Neural cell (in vitro differentiated cells): ENCODE data around the gene LRRC8D. TPM values are rescaled to one million over a fixed set of nuclear protein-coding genes. Genes with fewer than 3 reads are reported as not detected.

ENCODE experiments used
- H2AFZ ChIP-seq: fragments of 200-600, 300-800 bp; sonication (generic), shearing (Covaris generic); 2 replicates; pipeline ENCODE4 v1.6.0; 2014; ENCODE audit warnings: low read depth, mild to moderate bottlenecking, antibody characterized with exemption, low read length, moderate library complexity
- H3F3A ChIP-seq: fragments of 200-600 bp; shearing (Covaris generic); 2 replicates; pipeline ENCODE4 v1.6.1; 2016; ENCODE audit warnings: mild to moderate bottlenecking, moderate library complexity, mixed read lengths, antibody characterized with exemption, low read length; ENCODE audit not compliant: insufficient read depth, poor library complexity, severe bottlenecking
- H3K27ac ChIP-seq: fragments of 200-600, 300-800 bp; sonication (generic), shearing (Covaris generic); 2 replicates; pipeline ENCODE4 v1.5.1; 2014; ENCODE audit warnings: mild to moderate bottlenecking, low read length, moderate library complexity
- H3K27me3 ChIP-seq: fragments of 300-800, 200-600 bp; sonication (generic), shearing (Covaris generic); 2 replicates; pipeline ENCODE4 v1.6.0; 2014; ENCODE audit warnings: mild to moderate bottlenecking, low read depth, low read length, moderate library complexity; ENCODE audit not compliant: insufficient read depth
- H3K36me3 ChIP-seq: fragments of 300-800, 200-600 bp; sonication (generic), shearing (Covaris generic); 2 replicates; pipeline ENCODE4 v1.5.1; 2014; ENCODE audit warnings: mild to moderate bottlenecking, antibody characterized with exemption, low read length, moderate library complexity; ENCODE audit not compliant: insufficient read depth
- H3K4me2 ChIP-seq: fragments of 300-800, 200-600 bp; sonication (generic), shearing (Covaris generic); 2 replicates; pipeline ENCODE4 v1.6.0; 2014; ENCODE audit warnings: mild to moderate bottlenecking, low read length
- H3K4me3 ChIP-seq: fragments of 300-800, 200-600 bp; sonication (generic), shearing (Covaris generic); 2 replicates; pipeline ENCODE4 v1.5.1; 2014; ENCODE audit warnings: mild to moderate bottlenecking, low read length, moderate library complexity
- H3K79me2 ChIP-seq: fragments of 200-600 bp; shearing (Covaris generic); replicated peaks from 2 replicates; pipeline ENCODE4 v1.6.0; 2014; ENCODE audit warnings: mild to moderate bottlenecking, low read length, moderate library complexity; ENCODE audit not compliant: insufficient read depth
- H3K9ac ChIP-seq: fragments of 300-800, 200-600 bp; sonication (generic), shearing (Covaris generic); 2 replicates; pipeline ENCODE4 v1.6.1; 2016; ENCODE audit warnings: mild to moderate bottlenecking, low read length, mixed read lengths
- H3K9me2 ChIP-seq: fragments of 200-600 bp; shearing (Covaris generic); 2 replicates; pipeline ENCODE4 v1.6.1; 2016; ENCODE audit warnings: mild to moderate bottlenecking, low read length, mixed read lengths; ENCODE audit not compliant: insufficient read depth
- H3K9me3 ChIP-seq: fragments of 200-600, 300-800 bp; sonication (generic), shearing (Covaris generic); 2 replicates; pipeline ENCODE4 v1.6.1; 2016; ENCODE audit warnings: mild to moderate bottlenecking, mixed run types, low read length, moderate library complexity, mixed read lengths
- H4K20me1 ChIP-seq: fragments of 200-600 bp; shearing (Covaris generic); 2 replicates; pipeline ENCODE4 v1.6.1; 2016; ENCODE audit warnings: mild to moderate bottlenecking, mixed run types; ENCODE audit not compliant: insufficient read depth
- EP300 ChIP-seq: fragments of 450-650 bp; conservative IDR thresholded peaks from 2 replicates; pipeline ENCODE4 v1.6.1; 2014; ENCODE audit warnings: antibody characterized with exemption, mild to moderate bottlenecking, moderate library complexity; ENCODE audit not compliant: poor library complexity, severe bottlenecking
- EZH2 ChIP-seq: fragments of 200-600, 300-800 bp; shearing (Covaris generic), sonication (generic); IDR thresholded peaks from 2 replicates; pipeline ENCODE4 v1.6.1; 2014; ENCODE audit warnings: antibody characterized with exemption, low read length, borderline replicate concordance, mild to moderate bottlenecking; ENCODE audit not compliant: insufficient read depth, poor library complexity, severe bottlenecking
- MXI1 ChIP-seq: fragments of 450-650 bp; conservative IDR thresholded peaks from 2 replicates; pipeline ENCODE4 v1.6.1; 2014; ENCODE audit warnings: antibody characterized with exemption, mild to moderate bottlenecking; ENCODE audit not compliant: poor library complexity, severe bottlenecking
- POLR2AphosphoS5 ChIP-seq: IDR thresholded peaks from 2 replicates; pipeline ENCODE4 v1.6.1; 2012
- RAD21 ChIP-seq: fragments of 450-650 bp; conservative IDR thresholded peaks from 2 replicates; pipeline ENCODE4 v1.6.1; 2014; ENCODE audit warnings: antibody characterized with exemption, mild to moderate bottlenecking, moderate library complexity
- SMC3 ChIP-seq: fragments of 450-650 bp; conservative IDR thresholded peaks from 2 replicates; pipeline ENCODE4 v1.6.1; 2014; ENCODE audit warnings: antibody characterized with exemption, mild to moderate bottlenecking, moderate library complexity; ENCODE audit not compliant: poor library complexity
- TAF1 ChIP-seq: IDR thresholded peaks from 2 replicates; pipeline ENCODE4 v1.6.1; 2012; ENCODE audit warnings: low read depth
- polyA plus RNA-seq: library from polyadenylated mRNA; depleted of rRNA; stranded (reverse); fragments of >200 nt; gene quantifications from 2 replicates; pipeline ENCODE4 v1.2.3, GENCODE V29; 2014
- TF ChIP-seq, protein P1 (sequence below): fragments of 450-650 bp; IDR thresholded peaks from 2 replicates; pipeline ENCODE4 v1.5.1; 2014; ENCODE audit warnings: antibody characterized with exemption, mild to moderate bottlenecking, moderate library complexity; ENCODE audit not compliant: poor library complexity, severe bottlenecking
- TF ChIP-seq, protein P2 (sequence below): IDR thresholded peaks from 2 replicates; pipeline ENCODE4 v1.6.1; 2012; ENCODE audit warnings: borderline replicate concordance

LRRC8D gene
- polyA plus RNA-seq, 1 donor from 2014 or later, result 43.7 TPM

- Histone ChIP-seq H3K36me3 (no peaks in the 10 kb centered on the region), H2AFZ (no peak overlapping the region), H3K9ac (no peak overlapping the region), H3K27ac (no peak overlapping the region), H3K9me3 (no peaks in the 10 kb centered on the region), H3K4me3 (no peak overlapping the region), H3K27me3 (no peaks in the 10 kb centered on the region), H3K4me2 (no peak overlapping the region), H3F3A (no peaks in the 10 kb centered on the region), H3K9me2 (no peaks in the 10 kb centered on the region), H4K20me1 (no peaks in the 10 kb centered on the region), H3K79me2 (no peaks in the 10 kb centered on the region)
- TF ChIP-seq EP300 (no peak), EZH2 (no peak), RAD21 (no peak), POLR2AphosphoS5 (no peak), TAF1 (no peak), MXI1 (no peak), SMC3 (no peak)
- TF ChIP-seq, protein P1, sequence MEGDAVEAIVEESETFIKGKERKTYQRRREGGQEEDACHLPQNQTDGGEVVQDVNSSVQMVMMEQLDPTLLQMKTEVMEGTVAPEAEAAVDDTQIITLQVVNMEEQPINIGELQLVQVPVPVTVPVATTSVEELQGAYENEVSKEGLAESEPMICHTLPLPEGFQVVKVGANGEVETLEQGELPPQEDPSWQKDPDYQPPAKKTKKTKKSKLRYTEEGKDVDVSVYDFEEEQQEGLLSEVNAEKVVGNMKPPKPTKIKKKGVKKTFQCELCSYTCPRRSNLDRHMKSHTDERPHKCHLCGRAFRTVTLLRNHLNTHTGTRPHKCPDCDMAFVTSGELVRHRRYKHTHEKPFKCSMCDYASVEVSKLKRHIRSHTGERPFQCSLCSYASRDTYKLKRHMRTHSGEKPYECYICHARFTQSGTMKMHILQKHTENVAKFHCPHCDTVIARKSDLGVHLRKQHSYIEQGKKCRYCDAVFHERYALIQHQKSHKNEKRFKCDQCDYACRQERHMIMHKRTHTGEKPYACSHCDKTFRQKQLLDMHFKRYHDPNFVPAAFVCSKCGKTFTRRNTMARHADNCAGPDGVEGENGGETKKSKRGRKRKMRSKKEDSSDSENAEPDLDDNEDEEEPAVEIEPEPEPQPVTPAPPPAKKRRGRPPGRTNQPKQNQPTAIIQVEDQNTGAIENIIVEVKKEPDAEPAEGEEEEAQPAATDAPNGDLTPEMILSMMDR, result no peak
- TF ChIP-seq, protein P2, sequence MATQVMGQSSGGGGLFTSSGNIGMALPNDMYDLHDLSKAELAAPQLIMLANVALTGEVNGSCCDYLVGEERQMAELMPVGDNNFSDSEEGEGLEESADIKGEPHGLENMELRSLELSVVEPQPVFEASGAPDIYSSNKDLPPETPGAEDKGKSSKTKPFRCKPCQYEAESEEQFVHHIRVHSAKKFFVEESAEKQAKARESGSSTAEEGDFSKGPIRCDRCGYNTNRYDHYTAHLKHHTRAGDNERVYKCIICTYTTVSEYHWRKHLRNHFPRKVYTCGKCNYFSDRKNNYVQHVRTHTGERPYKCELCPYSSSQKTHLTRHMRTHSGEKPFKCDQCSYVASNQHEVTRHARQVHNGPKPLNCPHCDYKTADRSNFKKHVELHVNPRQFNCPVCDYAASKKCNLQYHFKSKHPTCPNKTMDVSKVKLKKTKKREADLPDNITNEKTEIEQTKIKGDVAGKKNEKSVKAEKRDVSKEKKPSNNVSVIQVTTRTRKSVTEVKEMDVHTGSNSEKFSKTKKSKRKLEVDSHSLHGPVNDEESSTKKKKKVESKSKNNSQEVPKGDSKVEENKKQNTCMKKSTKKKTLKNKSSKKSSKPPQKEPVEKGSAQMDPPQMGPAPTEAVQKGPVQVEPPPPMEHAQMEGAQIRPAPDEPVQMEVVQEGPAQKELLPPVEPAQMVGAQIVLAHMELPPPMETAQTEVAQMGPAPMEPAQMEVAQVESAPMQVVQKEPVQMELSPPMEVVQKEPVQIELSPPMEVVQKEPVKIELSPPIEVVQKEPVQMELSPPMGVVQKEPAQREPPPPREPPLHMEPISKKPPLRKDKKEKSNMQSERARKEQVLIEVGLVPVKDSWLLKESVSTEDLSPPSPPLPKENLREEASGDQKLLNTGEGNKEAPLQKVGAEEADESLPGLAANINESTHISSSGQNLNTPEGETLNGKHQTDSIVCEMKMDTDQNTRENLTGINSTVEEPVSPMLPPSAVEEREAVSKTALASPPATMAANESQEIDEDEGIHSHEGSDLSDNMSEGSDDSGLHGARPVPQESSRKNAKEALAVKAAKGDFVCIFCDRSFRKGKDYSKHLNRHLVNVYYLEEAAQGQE, result no peak
Measured at GRCh38 chr1:89912073-89912472, 91.2 kb downstream of the LRRC8D start.

GRCh38 chr1:89913353-89914095 is 92.7 kb downstream of the LRRC8D start:
- Histone ChIP-seq H4K20me1 (no peaks in the 10 kb centered on the region), H3K79me2 (no peaks in the 10 kb centered on the region), H3K9me3 (no peaks in the 10 kb centered on the region), H3K36me3 (no peaks in the 10 kb centered on the region), H3K9ac (no peak overlapping the region), H3K27me3 (no peaks in the 10 kb centered on the region), H3K27ac (no peak overlapping the region), H3F3A (no peaks in the 10 kb centered on the region), H3K4me2 (no peak overlapping the region), H2AFZ (no peak overlapping the region), H3K4me3 (no peak overlapping the region), H3K9me2 (no peaks in the 10 kb centered on the region)
- TF ChIP-seq, protein P1, result no peak
- TF ChIP-seq SMC3 (no peak), EP300 (no peak), EZH2 (no peak), POLR2AphosphoS5 (no peak), TAF1 (no peak), RAD21 (no peak), MXI1 (no peak)
- TF ChIP-seq, protein P2, result no peak
